SJCRH30 (cell line): ENCODE results near the gene RNF133. TPM values are rescaled to one million over a fixed set of nuclear protein-coding genes. Genes with fewer than 3 reads are reported as not detected.
"Not testable (repeated sequence)": the region's sequence is repeated elsewhere in the genome, so short reads cannot be mapped to it uniquely, and the experiment has no call there.

Experiments
- DNase-seq, 2 experiments: peaks; one replicate each; pipeline ENCODE4 v3.0.0-alpha.2; 2015 to 2020
- H3K27ac ChIP-seq: fragments of 250-450 bp; sonication (Bioruptor Pico); 2 replicates; pipeline ENCODE4 v1.5.1; 2020; ENCODE audit warnings: mild to moderate bottlenecking, moderate library complexity
- H3K27me3 ChIP-seq: fragments of 250-450 bp; sonication (Bioruptor Pico); 2 replicates; pipeline ENCODE4 v1.5.1; 2020; ENCODE audit warnings: mild to moderate bottlenecking, moderate library complexity
- H3K36me3 ChIP-seq: fragments of 250-450 bp; sonication (Bioruptor Pico); 2 replicates; pipeline ENCODE4 v1.5.1; 2020; ENCODE audit warnings: mild to moderate bottlenecking, moderate library complexity
- H3K4me1 ChIP-seq: fragments of 250-450 bp; sonication (Bioruptor Pico); 2 replicates; pipeline ENCODE4 v1.5.1; 2020; ENCODE audit warnings: mild to moderate bottlenecking, moderate library complexity
- H3K4me3 ChIP-seq: fragments of 250-450 bp; sonication (Bioruptor Pico); 2 replicates; pipeline ENCODE4 v1.5.1; 2020; ENCODE audit warnings: mild to moderate bottlenecking, moderate library complexity
- H3K9me3 ChIP-seq: fragments of 250-450 bp; sonication (Bioruptor Pico); replicated peaks from 2 replicates; pipeline ENCODE4 v1.5.1; 2020; ENCODE audit warnings: mild to moderate bottlenecking, moderate library complexity
- total RNA-seq: library from RNA; depleted of rRNA; stranded (reverse); fragments of >200 nt; shearing (Covaris generic); gene quantifications from 2 replicates; pipeline ENCODE4 v1.2.3, GENCODE V29; 2014

RNF133 gene
- total RNA-seq, 1 experiment from 2014 or later = not detected

- no peaks in the 10 kb centered on the region for H3K27me3 ChIP-seq
- no peaks in the 10 kb centered on the region for H3K4me1 ChIP-seq
- H3K27ac ChIP-seq = no peak overlapping the region
- no peaks in the 10 kb centered on the region for H3K36me3 ChIP-seq
- no peak overlapping the region for H3K4me3 ChIP-seq
- DNase-seq = no peak
- no peaks in the 10 kb centered on the region for H3K9me3 ChIP-seq
These were observed 11.2 kb upstream of the RNF133 start for GRCh38 chr7:122709930-122710646.

DNA sequence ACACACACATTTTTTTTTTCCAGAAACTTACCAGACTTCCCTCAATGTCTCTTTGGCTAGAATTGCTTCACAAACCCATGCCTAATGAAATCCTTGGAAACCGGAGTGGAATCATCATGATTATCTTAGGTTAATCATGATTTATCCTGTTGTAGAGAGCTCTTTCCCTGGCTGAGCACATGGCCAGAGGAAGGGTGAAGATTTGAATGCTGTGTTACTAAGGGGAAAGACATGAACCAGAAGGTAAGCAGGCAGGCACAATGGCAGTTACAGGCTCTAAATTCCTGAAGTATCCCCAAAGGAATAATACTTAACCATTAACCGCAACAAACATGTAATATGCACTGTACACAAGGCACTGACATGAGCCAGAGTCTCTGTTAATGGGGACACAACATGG is 7.9 kb upstream of the RNF133 start:
- H3K36me3 ChIP-seq = no peaks in the 10 kb centered on the region

DNA sequence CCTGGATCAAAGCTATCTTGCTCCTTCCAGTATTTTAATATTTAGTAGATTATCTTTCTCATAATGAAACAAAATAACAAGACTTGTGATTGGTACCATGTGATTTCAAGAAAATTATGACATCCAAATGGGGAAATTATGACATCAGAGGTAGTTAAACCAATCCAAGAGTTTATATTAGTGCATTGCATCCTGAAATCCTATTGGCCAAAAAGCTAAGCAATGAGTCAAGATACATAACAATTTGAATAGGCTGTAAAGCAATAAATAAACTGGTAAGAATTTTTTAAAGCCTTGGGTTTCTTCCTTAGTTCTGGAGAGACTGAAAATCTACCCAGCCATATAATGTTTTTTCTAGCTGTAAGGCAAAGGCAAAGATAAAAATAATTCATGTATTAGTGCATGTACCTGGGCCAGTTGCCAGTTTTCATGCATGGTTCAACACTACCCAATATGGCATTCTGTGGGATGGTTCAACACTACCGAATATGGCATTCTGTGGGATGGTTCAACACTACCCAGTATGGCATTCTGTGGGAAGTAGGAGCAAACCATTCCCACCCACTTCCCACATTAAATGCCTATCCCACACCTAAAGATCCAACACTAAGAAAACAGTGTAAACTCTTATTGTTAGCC is 4.1 kb upstream of the RNF133 start, which contains the start of gene RNF148:
TSS of gene RNF148 (minus strand) at position 51 of the 639 bp plus-strand sequence. CDS start 172 bp downstream, outside the sequence.
- H3K4me1 ChIP-seq = no peaks in the 10 kb centered on the region
- no peak within 1 kb of the TSS for H3K4me3 ChIP-seq
- no peak for DNase-seq
- no peaks in the 10 kb centered on the region for H3K36me3 ChIP-seq
- no peaks in the 10 kb centered on the region for H3K9me3 ChIP-seq
- H3K27me3 ChIP-seq = no peaks in the 10 kb centered on the region
- no peak within 1 kb of the TSS for H3K27ac ChIP-seq

More for the DNA sequence above, 7.9 kb upstream of the RNF133 start:
- H3K4me3 ChIP-seq = no peak overlapping the region
- no peaks in the 10 kb centered on the region for H3K4me1 ChIP-seq
- no peak for DNase-seq
- H3K27me3 ChIP-seq = no peaks in the 10 kb centered on the region
- no peaks in the 10 kb centered on the region for H3K9me3 ChIP-seq
- no peak overlapping the region for H3K27ac ChIP-seq

- H3K4me3 ChIP-seq = no peak overlapping the region
- H3K27ac ChIP-seq = no peak overlapping the region
- H3K9me3 ChIP-seq = no peaks in the 10 kb centered on the region
- H3K4me1 ChIP-seq = no peaks in the 10 kb centered on the region
- no peaks in the 10 kb centered on the region for H3K27me3 ChIP-seq
- H3K36me3 ChIP-seq = no peaks in the 10 kb centered on the region
- no peak for DNase-seq
These were observed 3.1 kb downstream of the RNF133 start for GRCh38 chr7:122695816-122696215.

DNA sequence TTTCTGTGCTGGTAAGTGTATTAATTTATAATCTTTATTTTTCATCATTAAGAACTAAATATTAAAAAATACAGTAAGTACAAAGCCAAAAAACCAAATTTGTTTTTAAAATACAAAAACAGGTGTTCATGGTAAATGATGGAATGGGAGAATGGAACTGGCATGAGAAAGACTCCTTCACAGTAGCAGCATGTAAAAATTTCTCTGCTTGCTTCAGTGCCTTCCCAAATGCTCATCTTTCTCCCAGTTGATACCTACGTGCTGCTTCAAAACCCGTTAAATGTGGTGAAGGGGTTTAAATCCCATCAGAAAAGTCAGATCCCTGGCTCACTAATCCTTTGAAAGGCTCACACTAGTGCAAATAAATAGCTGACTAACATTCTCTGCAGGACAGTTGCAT is 4.2 kb downstream of the RNF133 start:
- DNase-seq = no peak
- Histone ChIP-seq H3K4me1 (no peaks in the 10 kb centered on the region), H3K36me3 (no peaks in the 10 kb centered on the region), H3K4me3 (no peak overlapping the region), H3K9me3 (no peaks in the 10 kb centered on the region), H3K27ac (no peak overlapping the region), H3K27me3 (no peaks in the 10 kb centered on the region)

GRCh38 chr7:122692769-122693309 is 6.1 kb downstream of the RNF133 start:
- Histone ChIP-seq H3K9me3 (no peaks in the 10 kb centered on the region), H3K4me3 (no peak overlapping the region), H3K4me1 (no peaks in the 10 kb centered on the region), H3K27ac (no peak overlapping the region), H3K27me3 (no peaks in the 10 kb centered on the region), H3K36me3 (no peaks in the 10 kb centered on the region)
- no peak for DNase-seq

DNA sequence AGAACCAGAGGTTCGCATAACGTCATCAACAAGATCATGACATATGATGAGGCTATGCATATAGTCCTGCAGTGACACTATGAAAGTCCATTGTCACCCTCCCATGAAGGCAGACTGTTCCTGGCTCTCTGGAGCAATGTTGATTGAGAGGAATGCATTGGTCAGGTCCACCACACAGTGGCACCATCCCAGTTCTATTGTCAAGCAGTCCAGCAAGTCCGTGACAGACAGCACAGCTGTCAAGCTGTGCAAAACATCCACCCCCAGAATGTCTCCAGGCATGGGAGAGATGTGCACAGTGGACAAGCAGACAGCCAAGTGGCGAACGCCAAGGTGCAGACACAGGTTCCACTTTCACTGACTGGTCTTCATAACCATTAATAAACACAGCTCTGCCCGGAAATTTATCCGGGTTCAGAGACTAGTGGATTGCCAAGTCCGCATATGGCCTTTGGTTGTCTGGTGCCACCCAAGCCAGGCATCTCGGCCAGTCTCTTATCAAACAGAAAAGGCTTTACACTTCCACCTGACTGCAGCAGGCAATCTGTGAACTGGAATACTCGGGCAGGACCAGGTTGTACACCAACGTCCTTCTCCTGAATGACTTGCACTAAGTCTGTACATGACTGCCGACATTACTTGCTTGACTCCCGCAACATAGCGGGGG is 7.2 kb downstream of the RNF133 start:
- H3K9me3 ChIP-seq = no peaks in the 10 kb centered on the region
- no peaks in the 10 kb centered on the region for H3K27me3 ChIP-seq
- H3K4me1 ChIP-seq = no peaks in the 10 kb centered on the region
- H3K36me3 ChIP-seq = no peaks in the 10 kb centered on the region
- no peak overlapping the region for H3K4me3 ChIP-seq
- H3K27ac ChIP-seq = no peak overlapping the region
- DNase-seq = no peak

DNA sequence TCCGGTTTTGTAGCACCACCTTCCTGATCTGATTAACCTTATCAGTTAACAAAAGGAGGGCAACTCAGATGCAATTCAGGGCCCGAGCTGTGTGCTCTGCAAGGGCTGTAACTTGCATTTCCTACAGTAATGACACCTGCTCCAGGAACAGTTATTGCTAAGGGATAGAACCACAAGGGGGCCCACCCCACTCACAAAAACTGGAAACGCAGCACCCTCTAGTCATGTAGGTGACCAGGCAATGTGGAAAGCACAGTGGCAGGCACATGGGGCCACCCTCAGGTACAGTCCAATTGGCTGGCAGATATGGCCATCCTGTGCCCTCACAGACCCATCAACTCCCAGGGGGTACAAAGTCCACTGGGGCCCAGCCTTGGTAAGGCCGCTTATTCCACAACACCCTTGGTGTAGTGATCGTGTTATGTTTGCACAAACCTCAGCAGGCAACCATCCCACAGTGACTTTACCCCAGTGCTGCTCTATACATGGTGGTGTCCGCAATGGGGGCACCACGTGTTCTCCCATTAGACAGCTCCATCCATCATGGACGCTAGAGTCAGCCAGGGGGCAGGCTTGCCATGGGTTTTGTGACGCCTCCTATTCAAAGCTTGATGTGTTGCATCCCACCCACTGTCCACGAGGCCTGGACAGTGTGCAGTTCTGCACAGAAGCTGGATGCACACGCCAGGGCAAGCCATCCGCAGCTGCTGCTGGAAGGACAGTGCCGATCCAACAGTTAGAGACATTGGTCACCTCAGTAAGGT is 9.4 kb downstream of the RNF133 start:
- H3K27ac ChIP-seq = no peak overlapping the region
- DNase-seq = no peak
- no peaks in the 10 kb centered on the region for H3K9me3 ChIP-seq

DNA sequence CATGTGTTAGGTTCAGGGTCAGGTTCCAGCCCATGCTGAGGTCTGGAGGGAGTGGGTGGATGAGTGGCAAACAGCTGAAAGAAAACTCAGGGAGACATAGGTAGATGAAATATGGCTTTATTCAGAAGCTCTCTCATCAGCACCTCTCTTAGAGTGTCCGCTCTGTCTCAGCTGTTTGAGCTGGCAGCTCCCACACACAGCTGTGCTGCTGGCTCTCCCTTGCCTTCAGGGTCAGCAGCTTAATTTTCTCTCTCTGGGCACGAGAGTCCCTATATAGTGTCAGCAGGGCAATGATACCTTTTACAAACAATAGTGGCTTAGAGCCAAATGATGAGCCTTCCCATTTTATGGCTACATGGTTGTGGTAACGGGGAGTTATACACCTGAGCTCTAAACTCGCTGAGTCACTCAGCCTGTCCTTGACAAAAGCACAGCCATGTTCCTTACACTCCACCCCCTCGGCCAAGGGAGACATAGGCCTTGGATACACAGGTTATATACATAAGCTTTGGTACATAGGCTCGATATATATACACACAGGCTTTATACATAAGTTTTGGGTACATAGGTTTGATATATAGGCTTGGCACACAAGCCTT is 10.4 kb downstream of the RNF133 start:
- Histone ChIP-seq H3K36me3 (no peaks in the 10 kb centered on the region), H3K4me3 (no peak overlapping the region), H3K27me3 (peaks cover 5% of the 10 kb centered on the region; the same call in 1 of the 2 replicates), H3K9me3 (no peaks in the 10 kb centered on the region), H3K4me1 (no peaks in the 10 kb centered on the region), H3K27ac (no peak overlapping the region)
- no peak for DNase-seq

More for the DNA sequence above, 9.4 kb downstream of the RNF133 start:
- Histone ChIP-seq H3K36me3 (no peaks in the 10 kb centered on the region), H3K27me3 (peaks cover 5% of the 10 kb centered on the region; the same call in 1 of the 2 replicates), H3K4me1 (no peaks in the 10 kb centered on the region), H3K4me3 (no peak overlapping the region)

GRCh38 chr7:122686360-122686878 is 12.5 kb downstream of the RNF133 start:
- H3K4me1 ChIP-seq = no peaks in the 10 kb centered on the region
- H3K4me3 ChIP-seq = no peak overlapping the region
- no peak overlapping the region for H3K27ac ChIP-seq
- peaks cover 5% of the 10 kb centered on the region; the same call in 1 of the 2 replicates for H3K27me3 ChIP-seq
- DNase-seq = no peak
- no peaks in the 10 kb centered on the region for H3K36me3 ChIP-seq
- H3K9me3 ChIP-seq = no peaks in the 10 kb centered on the region

DNA sequence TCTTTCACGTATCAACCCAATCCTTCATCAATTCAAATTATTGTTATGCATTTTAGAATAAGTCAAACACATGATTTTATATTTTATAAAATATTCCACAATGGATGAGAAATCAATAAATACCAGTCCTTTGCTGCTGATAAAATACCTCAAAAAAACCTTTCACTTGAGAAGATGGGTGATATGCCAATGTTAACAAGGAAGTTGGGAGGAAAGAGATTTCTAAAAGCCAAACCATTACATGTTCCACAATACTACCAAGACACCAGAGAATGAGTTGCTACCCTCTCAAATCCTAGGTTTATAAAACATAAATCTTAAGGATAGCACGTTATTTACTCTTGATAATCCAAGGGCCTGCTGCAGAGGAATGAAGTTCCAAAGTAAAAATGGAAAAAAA is 14.4 kb downstream of the RNF133 start:
- Histone ChIP-seq H3K27me3 (peaks cover 5% of the 10 kb centered on the region; the same call in 1 of the 2 replicates), H3K36me3 (no peaks in the 10 kb centered on the region), H3K9me3 (no peaks in the 10 kb centered on the region), H3K4me3 (no peak overlapping the region), H3K27ac (no peak overlapping the region), H3K4me1 (no peaks in the 10 kb centered on the region)
- DNase-seq = no peak

DNA sequence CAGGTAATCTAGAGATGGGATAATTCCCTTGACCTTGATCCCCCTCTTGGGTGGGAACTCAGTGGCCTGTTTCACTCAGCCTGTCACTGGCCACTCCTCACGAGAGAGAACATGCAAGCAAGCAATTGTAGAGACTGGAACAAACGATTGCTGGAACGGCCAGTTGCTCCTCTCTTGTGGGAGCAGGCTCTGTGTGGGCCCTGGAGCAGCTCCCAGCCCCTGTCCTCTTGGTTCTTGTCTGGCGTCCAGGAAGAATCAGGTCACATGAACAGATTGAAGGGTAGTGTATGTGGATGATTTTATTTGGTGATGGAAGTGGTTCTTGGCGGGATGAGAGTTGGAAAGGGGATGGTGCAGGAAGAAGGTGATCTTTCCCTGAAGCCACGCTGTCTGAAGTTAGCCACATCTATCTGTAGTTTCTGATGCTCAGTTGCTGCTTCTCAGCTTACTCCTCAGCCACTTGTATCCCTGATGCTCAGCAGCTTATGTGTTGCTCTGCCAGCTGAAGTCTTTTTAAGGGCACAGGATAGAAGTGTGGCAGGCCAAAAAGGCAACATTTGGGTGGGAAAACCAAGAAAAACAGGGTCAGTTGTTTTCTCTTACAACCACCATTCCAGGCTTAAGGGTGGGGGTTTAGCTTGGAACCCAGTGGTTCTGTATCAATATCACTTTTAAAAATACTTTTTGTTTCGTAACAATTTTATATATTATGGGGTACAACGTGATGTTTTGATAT is 15.9 kb downstream of the RNF133 start:
- DNase-seq = no peak
- no peaks in the 10 kb centered on the region for H3K36me3 ChIP-seq
- H3K9me3 ChIP-seq = no peaks in the 10 kb centered on the region
- no peaks in the 10 kb centered on the region for H3K4me1 ChIP-seq
- no peak overlapping the region for H3K27ac ChIP-seq
- H3K4me3 ChIP-seq = no peak overlapping the region
- H3K27me3 ChIP-seq = peaks cover 5% of the 10 kb centered on the region; the same call in 1 of the 2 replicates

DNA sequence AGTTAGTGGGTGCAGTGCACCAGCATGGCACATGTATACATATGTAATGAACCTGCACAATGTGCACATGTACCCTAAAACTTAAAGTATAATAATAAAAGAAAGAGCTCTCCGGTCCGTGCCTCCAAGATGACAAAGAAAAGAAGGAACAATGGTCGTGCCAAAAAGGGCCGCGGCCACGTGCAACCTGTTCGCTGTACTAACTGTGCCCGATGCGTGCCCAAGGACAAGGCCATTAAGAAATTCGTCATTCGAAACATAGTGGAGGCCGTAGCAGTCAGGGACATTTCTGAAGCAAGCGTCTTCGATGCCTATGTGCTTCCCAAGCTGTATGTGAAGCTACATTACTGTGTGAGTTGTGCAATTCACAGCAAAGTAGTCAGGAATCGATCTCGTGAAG is 17.7 kb downstream of the RNF133 start:
- H3K27ac ChIP-seq, H3K9me3 ChIP-seq, H3K4me3 ChIP-seq, H3K4me1 ChIP-seq, DNase-seq, H3K36me3 ChIP-seq, H3K27me3 ChIP-seq: not testable (repeated sequence)
